Measurements from ENCODE around the gene ITIH4.
A peak's percentile ranks its signal among the peaks of the same experiment; 100 is the strongest.

Gene ITIH4

GRCh38 chr3:52845157-52845556 is 14.7 kb upstream of the ITIH4 start:
- H3K27ac Mint-ChIP-seq = no peak overlapping the region
- H3K9me3 Mint-ChIP-seq = no peaks in the 10 kb centered on the region
- TF ChIP-seq, protein P1, sequence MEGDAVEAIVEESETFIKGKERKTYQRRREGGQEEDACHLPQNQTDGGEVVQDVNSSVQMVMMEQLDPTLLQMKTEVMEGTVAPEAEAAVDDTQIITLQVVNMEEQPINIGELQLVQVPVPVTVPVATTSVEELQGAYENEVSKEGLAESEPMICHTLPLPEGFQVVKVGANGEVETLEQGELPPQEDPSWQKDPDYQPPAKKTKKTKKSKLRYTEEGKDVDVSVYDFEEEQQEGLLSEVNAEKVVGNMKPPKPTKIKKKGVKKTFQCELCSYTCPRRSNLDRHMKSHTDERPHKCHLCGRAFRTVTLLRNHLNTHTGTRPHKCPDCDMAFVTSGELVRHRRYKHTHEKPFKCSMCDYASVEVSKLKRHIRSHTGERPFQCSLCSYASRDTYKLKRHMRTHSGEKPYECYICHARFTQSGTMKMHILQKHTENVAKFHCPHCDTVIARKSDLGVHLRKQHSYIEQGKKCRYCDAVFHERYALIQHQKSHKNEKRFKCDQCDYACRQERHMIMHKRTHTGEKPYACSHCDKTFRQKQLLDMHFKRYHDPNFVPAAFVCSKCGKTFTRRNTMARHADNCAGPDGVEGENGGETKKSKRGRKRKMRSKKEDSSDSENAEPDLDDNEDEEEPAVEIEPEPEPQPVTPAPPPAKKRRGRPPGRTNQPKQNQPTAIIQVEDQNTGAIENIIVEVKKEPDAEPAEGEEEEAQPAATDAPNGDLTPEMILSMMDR (IDR thresholded peaks at IDR 0.05) = no peak
- DNase-seq = no peak
- H3K27me3 Mint-ChIP-seq (ENCODE audit: low read depth, poor library complexity) = peaks cover 5% of the 10 kb centered on the region
- peaks cover 18% of the 10 kb centered on the region for H3K36me3 Mint-ChIP-seq (ENCODE audit: low read depth)
- peaks cover 39% of the 10 kb centered on the region for H3K4me1 Mint-ChIP-seq
- H3K4me3 Mint-ChIP-seq = no peak overlapping the region

- peak overlapping the region; percentile 88 for H3K27ac Mint-ChIP-seq
- H3K9me3 Mint-ChIP-seq = no peaks in the 10 kb centered on the region
- H3K4me3 Mint-ChIP-seq = no peak overlapping the region
- TF ChIP-seq, protein P1 (IDR thresholded peaks at IDR 0.05) = no peak
- H3K36me3 Mint-ChIP-seq (ENCODE audit: low read depth) = peaks cover 18% of the 10 kb centered on the region
- DNase-seq = no peak
- H3K27me3 Mint-ChIP-seq (ENCODE audit: low read depth, poor library complexity) = peaks cover 5% of the 10 kb centered on the region
- H3K4me1 Mint-ChIP-seq = peaks cover 39% of the 10 kb centered on the region
Observed at GRCh38 chr3:52844290-52844975, 14.0 kb upstream of the ITIH4 start.

- no peak overlapping the region for H3K27ac Mint-ChIP-seq
- TF ChIP-seq, protein P1 (IDR thresholded peaks at IDR 0.05) = no peak
- DNase-seq = no peak
- peaks cover 39% of the 10 kb centered on the region for H3K4me1 Mint-ChIP-seq
- H3K4me3 Mint-ChIP-seq = no peak overlapping the region
- peaks cover 5% of the 10 kb centered on the region for H3K27me3 Mint-ChIP-seq (ENCODE audit: low read depth, poor library complexity)
- peaks cover 18% of the 10 kb centered on the region for H3K36me3 Mint-ChIP-seq (ENCODE audit: low read depth)
- no peaks in the 10 kb centered on the region for H3K9me3 Mint-ChIP-seq
Observed at GRCh38 chr3:52843881-52844280, 13.4 kb upstream of the ITIH4 start.

DNA sequence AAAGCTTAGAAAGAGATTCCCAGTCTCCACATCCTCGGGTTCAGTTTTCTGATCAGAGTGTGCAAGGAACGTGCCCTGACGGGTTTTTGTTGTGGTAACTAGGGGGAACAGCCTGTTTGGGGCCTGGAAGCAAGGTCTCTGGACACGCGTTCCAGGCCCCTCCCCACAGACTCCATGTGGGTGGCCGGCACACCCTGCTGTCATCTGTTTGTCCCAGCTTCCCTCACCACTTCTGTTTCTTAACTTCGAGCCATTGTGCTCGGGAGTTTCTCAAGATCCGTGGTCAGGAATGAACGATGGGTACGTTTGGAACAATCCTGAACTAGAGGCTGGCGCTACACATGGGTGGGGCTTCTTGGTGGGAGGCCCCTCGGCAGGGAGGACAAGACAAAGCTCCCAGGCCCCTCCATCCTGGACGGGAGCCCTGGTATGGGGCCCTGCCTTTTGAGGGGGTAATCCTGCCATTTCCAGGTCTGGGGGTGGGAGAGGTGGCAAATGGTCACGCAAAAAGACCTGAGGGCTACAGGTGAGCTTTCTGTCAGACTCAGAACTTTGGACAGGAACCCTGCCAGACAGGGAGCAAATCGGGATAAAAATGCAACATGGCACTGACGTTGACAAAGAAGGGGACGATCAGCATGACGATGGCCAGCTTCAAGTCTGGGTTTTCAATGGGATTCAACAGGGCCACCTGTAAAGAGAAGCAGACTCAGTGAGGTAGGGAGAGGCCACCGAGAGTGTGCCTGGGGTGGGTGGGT is 12.8 kb upstream of the ITIH4 start:
- DNase-seq = no peak
- Mint-ChIP-seq H3K27me3 (ENCODE audit: low read depth, poor library complexity) (peaks cover 5% of the 10 kb centered on the region), H3K4me1 (peaks cover 39% of the 10 kb centered on the region), H3K27ac (no peak overlapping the region), H3K9me3 (no peaks in the 10 kb centered on the region), H3K4me3 (no peak overlapping the region), H3K36me3 (ENCODE audit: low read depth) (peaks cover 18% of the 10 kb centered on the region)
- TF ChIP-seq, protein P1 (IDR thresholded peaks at IDR 0.05) = no peak

DNA sequence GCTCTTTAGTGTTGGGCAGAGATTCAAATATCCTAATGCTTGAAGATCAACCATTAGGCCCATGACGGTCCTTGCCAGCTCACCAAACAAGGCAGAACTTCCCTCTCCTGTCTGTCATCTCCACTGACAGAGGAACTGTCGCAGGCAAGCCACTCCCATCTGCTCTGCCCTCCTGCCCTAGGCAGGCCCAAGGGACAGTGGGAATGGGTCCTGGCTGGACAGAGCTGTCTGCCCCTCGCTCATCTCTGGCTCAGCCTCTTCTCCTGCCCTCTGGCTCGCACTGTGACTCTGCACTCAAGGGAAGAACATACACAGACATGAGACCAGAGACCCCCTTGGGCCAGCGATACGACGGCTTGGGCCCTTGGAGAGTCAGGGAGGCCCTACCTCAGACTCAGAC is 12.0 kb upstream of the ITIH4 start:
- Mint-ChIP-seq H3K27me3 (ENCODE audit: low read depth, poor library complexity) (peaks cover 6% of the 10 kb centered on the region), H3K9me3 (no peaks in the 10 kb centered on the region), H3K4me1 (peaks cover 39% of the 10 kb centered on the region), H3K36me3 (ENCODE audit: low read depth) (peaks cover 10% of the 10 kb centered on the region), H3K4me3 (no peak overlapping the region), H3K27ac (no peak overlapping the region)
- DNase-seq = no peak
- TF ChIP-seq, protein P1 (IDR thresholded peaks at IDR 0.05) = no peak
